ENCODE results near the gene CLK2. TPM values are rescaled to one million over a fixed set of nuclear protein-coding genes. Genes with fewer than 3 reads are reported as not detected.
"Not testable (repeated sequence)": the region's sequence is repeated elsewhere in the genome, so short reads cannot be mapped to it uniquely, and the experiment has no call there.

The CLK2 gene
- total and polyA plus RNA-seq, 7 donors, result 7.2 to 45.9 (median 23.2) TPM

GRCh38 chr1:155250246-155250632 is 23.1 kb downstream of the CLK2 start:
- H3K4me3 ChIP-seq, result peak overlapping the region in 2 of 4 donors; percentile 24 to 34
- no peak for DNase-seq
- H3K27me3 ChIP-seq, result no peaks in the 10 kb centered on the region
- TF ChIP-seq POLR2AphosphoS5 (IDR thresholded peaks at IDR 0.05) (no peak), POLR2A (IDR thresholded peaks at IDR 0.05) (no peak), CTCF (IDR thresholded peaks at IDR 0.05) (no peak), EP300 (IDR thresholded peaks at IDR 0.05) (no peak)
- peaks cover 5 to 26% (median 10%) of the 10 kb centered on the region in 4 donors for H3K36me3 ChIP-seq
- intact Hi-C loops (cut with DNase I), result loop anchor here (2.0 kb wide), 2 partner anchors 23 to 343 kb away; partner anchors contain the start of gene CLK2
- no peaks in the 10 kb centered on the region for H3K9me3 ChIP-seq
- peaks cover 0 to 36% (median 28%) of the 10 kb centered on the region in 4 donors for H3K4me1 ChIP-seq
- H3K27ac ChIP-seq, result peak overlapping the region; percentile 19 to 73 (median 64)
- 21 to 38% methylated on average over 28 of the region's 28 CpGs for whole genome bisulfite sequencing, 2 donors

DNA sequence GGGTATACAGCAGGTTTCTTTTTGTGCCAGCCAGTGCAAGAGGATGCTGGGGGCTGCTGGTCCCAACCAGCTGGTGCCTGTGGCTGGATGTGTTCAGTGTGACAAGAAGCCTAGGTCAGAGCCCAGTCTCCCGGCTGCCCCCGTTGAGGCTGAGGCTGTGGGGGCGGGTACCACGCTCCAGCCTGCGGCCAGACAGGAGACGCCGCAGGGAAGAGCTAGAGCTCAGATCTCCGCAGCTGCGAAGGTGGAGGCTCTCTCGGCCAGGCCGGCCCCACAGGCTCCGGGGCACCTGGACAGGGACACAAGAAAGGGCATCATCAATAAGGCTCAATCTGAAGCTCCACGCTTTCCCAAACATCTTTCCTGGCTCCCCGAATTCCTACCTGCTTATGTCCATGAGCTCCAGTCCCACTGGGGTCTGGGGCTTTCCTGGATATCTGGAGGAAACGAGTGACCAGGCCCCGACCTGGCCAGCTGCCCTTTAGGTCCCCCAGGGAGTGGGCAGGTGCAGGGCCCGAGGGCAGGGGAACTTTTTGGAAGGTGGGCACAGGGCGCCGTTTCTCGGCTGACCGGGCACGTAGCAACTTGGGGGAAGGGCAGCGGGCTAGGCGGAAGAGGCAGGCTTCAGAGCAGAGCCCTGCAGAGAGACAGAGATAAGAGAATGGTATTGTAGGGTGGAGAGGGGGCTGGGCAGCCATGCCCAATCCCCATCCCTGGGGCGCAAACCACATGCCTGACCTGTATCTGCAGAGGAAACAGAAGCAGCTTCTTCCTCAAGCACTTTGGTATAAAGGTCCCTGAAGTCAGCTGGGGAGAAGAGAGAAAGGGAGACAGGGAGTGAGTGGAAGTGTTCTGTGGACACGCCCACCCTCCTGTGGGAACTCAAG is 25.4 kb downstream of the CLK2 start:
- Histone ChIP-seq H3K4me1 (peaks cover 7 to 32% (median 26%) of the 10 kb centered on the region in 4 donors), H3K27me3 (no peaks in the 10 kb centered on the region), H3K36me3 (peaks cover 5 to 26% (median 10%) of the 10 kb centered on the region in 4 donors), H3K27ac (no peak overlapping the region), H3K4me3 (no peak overlapping the region), H3K9me3 (no peaks in the 10 kb centered on the region)
- 93 to 94% methylated on average over 26 of the region's 26 CpGs for WGBS, 2 donors
- intact Hi-C loops (cut with DNase I), result no loop called here
- TF ChIP-seq POLR2A (IDR thresholded peaks at IDR 0.05) (no peak), POLR2AphosphoS5 (IDR thresholded peaks at IDR 0.05) (no peak), CTCF (IDR thresholded peaks at IDR 0.05) (no peak), EP300 (IDR thresholded peaks at IDR 0.05) (no peak)
- no peak for DNase-seq

GRCh38 chr1:155246796-155247195 is 26.5 kb downstream of the CLK2 start:
- DNase-seq; H3K4me3 ChIP-seq; H3K27me3 ChIP-seq; intact Hi-C loops (cut with DNase I); H3K27ac ChIP-seq; H3K9me3 ChIP-seq: not testable (repeated sequence)
- Histone ChIP-seq H3K4me1 (peaks cover 7 to 35% (median 33%) of the 10 kb centered on the region in 4 donors), H3K36me3 (peaks cover 5 to 26% (median 10%) of the 10 kb centered on the region in 4 donors)
- WGBS, 2 donors, result 97 to 98% methylated on average over 3 of the region's 3 CpGs

GRCh38 chr1:155245163-155245524 is 28.2 kb downstream of the CLK2 start:
- Histone ChIP-seq H3K4me3 (peak overlapping the region; percentile 56 to 70 (median 66)), H3K36me3 (peaks cover 5 to 26% (median 10%) of the 10 kb centered on the region in 4 donors), H3K9me3 (no peaks in the 10 kb centered on the region), H3K4me1 (peaks cover 7 to 43% (median 35%) of the 10 kb centered on the region in 4 donors), H3K27ac (peak overlapping the region; percentile 87 to 96 (median 95)), H3K27me3 (no peaks in the 10 kb centered on the region)
- TF ChIP-seq CTCF (IDR thresholded peaks at IDR 0.05), result no peak
- 65 to 66% methylated on average over 8 of the region's 8 CpGs for WGBS, 2 donors
- no peak for DNase-seq
- intact Hi-C loops (cut with DNase I), result no loop called here

DNA sequence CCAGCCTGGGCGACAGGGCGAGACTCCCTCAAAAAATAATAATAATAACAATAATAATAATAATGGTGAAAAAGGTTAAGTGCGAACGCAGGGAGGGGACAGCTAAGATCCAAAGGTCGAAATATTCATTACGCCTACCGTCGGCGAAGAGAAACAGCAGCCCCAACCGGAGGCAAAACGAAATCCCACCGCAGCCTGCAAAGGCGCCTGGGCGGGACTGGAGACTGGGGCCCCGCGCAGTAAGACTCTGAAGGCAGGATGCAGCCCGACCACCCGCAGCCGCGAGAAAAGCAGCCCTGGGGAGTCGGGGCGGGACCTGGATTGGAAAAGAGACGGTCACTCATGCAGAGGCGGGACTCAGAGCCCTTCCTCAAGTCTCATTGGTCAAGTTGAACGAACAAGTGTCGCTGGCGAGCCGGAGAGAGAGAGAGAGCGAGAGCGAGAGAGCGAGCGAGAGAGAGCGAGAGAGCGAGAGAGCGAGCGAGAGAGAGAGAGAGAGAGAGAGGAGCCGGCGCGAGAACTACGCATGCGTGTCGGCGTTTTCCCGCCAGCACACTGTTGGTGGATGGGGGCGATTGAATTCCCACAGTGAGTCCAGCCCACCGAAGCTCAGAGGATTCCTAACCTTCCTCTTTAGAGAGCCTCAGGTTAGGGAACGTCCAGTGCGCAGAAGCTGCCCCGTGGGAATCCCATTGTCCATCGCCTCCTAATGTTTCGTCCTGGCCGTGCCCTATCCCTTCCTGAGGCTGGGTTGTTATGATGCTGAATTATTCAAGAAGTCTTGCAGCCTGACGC is 28.7 kb downstream of the CLK2 start:
- peak; percentile 100 for DNase-seq
- H3K4me1 ChIP-seq, result peaks cover 7 to 43% (median 37%) of the 10 kb centered on the region in 4 donors
- peak overlapping the region; percentile 87 to 96 (median 95) for H3K27ac ChIP-seq
- intact Hi-C loops (cut with DNase I), result loop anchor here (5.0 kb wide), 1 partner anchor 37 kb away; the partner anchor contains the start of genes MTX1 and THBS3
- peak overlapping the region; percentile 56 to 70 (median 66) for H3K4me3 ChIP-seq
- peaks cover 5 to 30% (median 10%) of the 10 kb centered on the region in 4 donors for H3K36me3 ChIP-seq
- TF ChIP-seq EP300 (IDR thresholded peaks at IDR 0.05) (peak in 2 of 4 donors; percentile 37 to 67), CTCF (IDR thresholded peaks at IDR 0.05) (peak; percentile 17 to 94 (median 94)), POLR2AphosphoS5 (IDR thresholded peaks at IDR 0.05) (peak; percentile 83 to 95 (median 95)), POLR2A (IDR thresholded peaks at IDR 0.05) (peak; percentile 90 to 91)
- 1% methylated on average over 53 of the region's 53 CpGs for WGBS, 2 donors
- no peaks in the 10 kb centered on the region for H3K9me3 ChIP-seq
- H3K27me3 ChIP-seq, result no peaks in the 10 kb centered on the region
